ENCODE results near the gene SLC35E3. TPM values are rescaled to one million over a fixed set of nuclear protein-coding genes. Genes with fewer than 3 reads are reported as not detected.

SLC35E3 gene
- total and polyA plus RNA-seq, 2 of the 13 experiments (the other 11 are each of a cell fraction or from before 2014, with no cell fraction given), result 13.0 to 22.1 TPM

DNA sequence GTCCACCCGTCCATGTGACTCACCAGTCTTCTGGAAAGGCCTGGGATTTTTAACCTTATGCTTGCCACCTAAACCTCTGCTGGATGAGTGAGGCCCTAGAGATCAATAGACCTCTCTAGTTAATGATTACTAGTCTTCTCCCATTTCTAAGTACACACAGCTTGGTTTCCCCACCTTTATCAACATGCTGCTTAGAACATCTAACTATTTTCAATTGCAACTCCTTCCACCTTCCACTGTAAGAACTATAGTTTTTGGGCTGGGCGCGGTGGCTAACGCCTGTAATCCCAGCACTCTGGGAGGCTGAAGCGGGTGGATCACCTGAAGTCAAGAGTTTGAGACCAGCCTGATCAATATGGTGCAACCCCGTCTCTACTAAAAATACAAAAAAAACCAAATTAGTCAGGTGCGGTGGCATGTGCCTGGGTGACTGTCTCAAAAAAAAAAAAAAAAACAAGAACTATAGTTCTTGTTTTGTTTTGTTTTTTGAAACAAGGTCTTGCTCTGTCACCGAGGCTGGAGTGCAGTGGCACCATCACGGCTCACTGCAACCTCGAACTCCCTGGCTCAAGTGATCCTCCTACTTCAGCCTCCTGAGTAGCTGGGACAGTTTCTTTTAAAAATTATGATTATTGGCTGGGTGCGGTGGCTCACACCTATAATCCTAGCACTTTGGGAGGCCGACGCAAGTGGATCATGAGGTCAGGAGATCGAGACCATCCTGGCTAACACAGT lies 43.3 kb downstream of the SLC35E3 start (continued):
- TF ChIP-seq ZNF577 (CRISPR knock-in tag; IDR thresholded peaks at IDR 0.05; ENCODE audit: borderline replicate concordance, low read depth) (no peak), ZNF772 (CRISPR knock-in tag; IDR thresholded peaks at IDR 0.05) (no peak), TGIF2 (CRISPR knock-in tag; IDR thresholded peaks at IDR 0.05) (no peak), ETV5 (CRISPR knock-in tag; IDR thresholded peaks at IDR 0.05; ENCODE audit: borderline replicate concordance) (peak; percentile 23; the same call in 1 of the 2 replicates), EEA1 (CRISPR knock-in tag; IDR thresholded peaks at IDR 0.05; ENCODE audit: borderline replicate concordance) (no peak), ZNF547 (CRISPR knock-in tag; IDR thresholded peaks at IDR 0.05) (no peak), PHF5A (CRISPR knock-in tag; IDR thresholded peaks at IDR 0.05; ENCODE audit: low read depth, unreplicated experiment) (peak; percentile 31), ZNF878 (CRISPR knock-in tag; IDR thresholded peaks at IDR 0.05) (peak; percentile 53; the same call in 1 of the 2 replicates), HMGA1 (CRISPR knock-in tag; conservative IDR thresholded peaks at IDR 0.05) (no peak), ZNF839 (CRISPR knock-in tag; IDR thresholded peaks at IDR 0.05; ENCODE audit: borderline replicate concordance) (no peak), TBP (CRISPR knock-in tag; IDR thresholded peaks at IDR 0.05) (no peak), ZNF225 (CRISPR knock-in tag; IDR thresholded peaks at IDR 0.05) (no peak), PHF21A (CRISPR knock-in tag; IDR thresholded peaks at IDR 0.05) (peak; percentile 75)
- TF ChIP-seq, protein P1, sequence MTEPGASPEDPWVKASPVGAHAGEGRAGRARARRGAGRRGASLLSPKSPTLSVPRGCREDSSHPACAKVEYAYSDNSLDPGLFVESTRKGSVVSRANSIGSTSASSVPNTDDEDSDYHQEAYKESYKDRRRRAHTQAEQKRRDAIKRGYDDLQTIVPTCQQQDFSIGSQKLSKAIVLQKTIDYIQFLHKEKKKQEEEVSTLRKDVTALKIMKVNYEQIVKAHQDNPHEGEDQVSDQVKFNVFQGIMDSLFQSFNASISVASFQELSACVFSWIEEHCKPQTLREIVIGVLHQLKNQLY (CRISPR knock-in tag; IDR thresholded peaks at IDR 0.05), result no peak; the same call in none of the 2 replicates
- TF ChIP-seq, protein P2, sequence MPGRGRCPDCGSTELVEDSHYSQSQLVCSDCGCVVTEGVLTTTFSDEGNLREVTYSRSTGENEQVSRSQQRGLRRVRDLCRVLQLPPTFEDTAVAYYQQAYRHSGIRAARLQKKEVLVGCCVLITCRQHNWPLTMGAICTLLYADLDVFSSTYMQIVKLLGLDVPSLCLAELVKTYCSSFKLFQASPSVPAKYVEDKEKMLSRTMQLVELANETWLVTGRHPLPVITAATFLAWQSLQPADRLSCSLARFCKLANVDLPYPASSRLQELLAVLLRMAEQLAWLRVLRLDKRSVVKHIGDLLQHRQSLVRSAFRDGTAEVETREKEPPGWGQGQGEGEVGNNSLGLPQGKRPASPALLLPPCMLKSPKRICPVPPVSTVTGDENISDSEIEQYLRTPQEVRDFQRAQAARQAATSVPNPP (CRISPR knock-in tag; IDR thresholded peaks at IDR 0.05), result no peak
- TF ChIP-seq, protein P3, sequence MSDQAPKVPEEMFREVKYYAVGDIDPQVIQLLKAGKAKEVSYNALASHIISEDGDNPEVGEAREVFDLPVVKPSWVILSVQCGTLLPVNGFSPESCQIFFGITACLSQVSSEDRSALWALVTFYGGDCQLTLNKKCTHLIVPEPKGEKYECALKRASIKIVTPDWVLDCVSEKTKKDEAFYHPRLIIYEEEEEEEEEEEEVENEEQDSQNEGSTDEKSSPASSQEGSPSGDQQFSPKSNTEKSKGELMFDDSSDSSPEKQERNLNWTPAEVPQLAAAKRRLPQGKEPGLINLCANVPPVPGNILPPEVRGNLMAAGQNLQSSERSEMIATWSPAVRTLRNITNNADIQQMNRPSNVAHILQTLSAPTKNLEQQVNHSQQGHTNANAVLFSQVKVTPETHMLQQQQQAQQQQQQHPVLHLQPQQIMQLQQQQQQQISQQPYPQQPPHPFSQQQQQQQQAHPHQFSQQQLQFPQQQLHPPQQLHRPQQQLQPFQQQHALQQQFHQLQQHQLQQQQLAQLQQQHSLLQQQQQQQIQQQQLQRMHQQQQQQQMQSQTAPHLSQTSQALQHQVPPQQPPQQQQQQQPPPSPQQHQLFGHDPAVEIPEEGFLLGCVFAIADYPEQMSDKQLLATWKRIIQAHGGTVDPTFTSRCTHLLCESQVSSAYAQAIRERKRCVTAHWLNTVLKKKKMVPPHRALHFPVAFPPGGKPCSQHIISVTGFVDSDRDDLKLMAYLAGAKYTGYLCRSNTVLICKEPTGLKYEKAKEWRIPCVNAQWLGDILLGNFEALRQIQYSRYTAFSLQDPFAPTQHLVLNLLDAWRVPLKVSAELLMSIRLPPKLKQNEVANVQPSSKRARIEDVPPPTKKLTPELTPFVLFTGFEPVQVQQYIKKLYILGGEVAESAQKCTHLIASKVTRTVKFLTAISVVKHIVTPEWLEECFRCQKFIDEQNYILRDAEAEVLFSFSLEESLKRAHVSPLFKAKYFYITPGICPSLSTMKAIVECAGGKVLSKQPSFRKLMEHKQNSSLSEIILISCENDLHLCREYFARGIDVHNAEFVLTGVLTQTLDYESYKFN (CRISPR knock-in tag; conservative IDR thresholded peaks at IDR 0.05), result peak; percentile 94
- TF ChIP-seq, protein P4, sequence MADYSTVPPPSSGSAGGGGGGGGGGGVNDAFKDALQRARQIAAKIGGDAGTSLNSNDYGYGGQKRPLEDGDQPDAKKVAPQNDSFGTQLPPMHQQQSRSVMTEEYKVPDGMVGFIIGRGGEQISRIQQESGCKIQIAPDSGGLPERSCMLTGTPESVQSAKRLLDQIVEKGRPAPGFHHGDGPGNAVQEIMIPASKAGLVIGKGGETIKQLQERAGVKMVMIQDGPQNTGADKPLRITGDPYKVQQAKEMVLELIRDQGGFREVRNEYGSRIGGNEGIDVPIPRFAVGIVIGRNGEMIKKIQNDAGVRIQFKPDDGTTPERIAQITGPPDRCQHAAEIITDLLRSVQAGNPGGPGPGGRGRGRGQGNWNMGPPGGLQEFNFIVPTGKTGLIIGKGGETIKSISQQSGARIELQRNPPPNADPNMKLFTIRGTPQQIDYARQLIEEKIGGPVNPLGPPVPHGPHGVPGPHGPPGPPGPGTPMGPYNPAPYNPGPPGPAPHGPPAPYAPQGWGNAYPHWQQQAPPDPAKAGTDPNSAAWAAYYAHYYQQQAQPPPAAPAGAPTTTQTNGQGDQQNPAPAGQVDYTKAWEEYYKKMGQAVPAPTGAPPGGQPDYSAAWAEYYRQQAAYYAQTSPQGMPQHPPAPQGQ (CRISPR knock-in tag; IDR thresholded peaks at IDR 0.05; ENCODE audit: borderline replicate concordance), result no peak
- TF ChIP-seq, protein P5, sequence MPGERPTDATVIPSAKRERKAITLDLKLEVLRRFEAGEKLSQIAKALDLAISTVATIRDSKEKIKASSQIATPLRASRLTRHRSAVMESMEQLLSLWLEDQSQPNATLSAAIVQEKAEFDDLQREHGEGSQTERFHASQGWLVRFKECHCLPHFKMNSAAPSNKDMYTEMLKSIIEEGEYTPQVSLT (CRISPR knock-in tag; IDR thresholded peaks at IDR 0.05; ENCODE audit: borderline replicate concordance, low read depth), result no peak
- TF ChIP-seq, protein P6, sequence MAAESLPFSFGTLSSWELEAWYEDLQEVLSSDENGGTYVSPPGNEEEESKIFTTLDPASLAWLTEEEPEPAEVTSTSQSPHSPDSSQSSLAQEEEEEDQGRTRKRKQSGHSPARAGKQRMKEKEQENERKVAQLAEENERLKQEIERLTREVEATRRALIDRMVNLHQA (CRISPR knock-in tag; IDR thresholded peaks at IDR 0.05), result no peak
- TF ChIP-seq, protein P7, sequence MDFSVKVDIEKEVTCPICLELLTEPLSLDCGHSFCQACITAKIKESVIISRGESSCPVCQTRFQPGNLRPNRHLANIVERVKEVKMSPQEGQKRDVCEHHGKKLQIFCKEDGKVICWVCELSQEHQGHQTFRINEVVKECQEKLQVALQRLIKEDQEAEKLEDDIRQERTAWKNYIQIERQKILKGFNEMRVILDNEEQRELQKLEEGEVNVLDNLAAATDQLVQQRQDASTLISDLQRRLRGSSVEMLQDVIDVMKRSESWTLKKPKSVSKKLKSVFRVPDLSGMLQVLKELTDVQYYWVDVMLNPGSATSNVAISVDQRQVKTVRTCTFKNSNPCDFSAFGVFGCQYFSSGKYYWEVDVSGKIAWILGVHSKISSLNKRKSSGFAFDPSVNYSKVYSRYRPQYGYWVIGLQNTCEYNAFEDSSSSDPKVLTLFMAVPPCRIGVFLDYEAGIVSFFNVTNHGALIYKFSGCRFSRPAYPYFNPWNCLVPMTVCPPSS (IDR thresholded peaks at IDR 0.05), result no peak

Data from HepG2 (cell line).